Epithelial cell of prostate (primary cell): ENCODE results near the gene ZDHHC14.
A peak's percentile ranks its signal among the peaks of the same experiment; 100 is the strongest.

Experiments
- DNase-seq: peaks from one replicate; pipeline ENCODE4 v3.0.0-alpha.2; 2011; ENCODE audit warnings: low read depth, low spot score
- H3K27ac ChIP-seq: fragments of 450-650 bp; 2 replicates; pipeline ENCODE4 v1.5.1; 2017; ENCODE audit warnings: mild to moderate bottlenecking

ZDHHC14 gene

DNA sequence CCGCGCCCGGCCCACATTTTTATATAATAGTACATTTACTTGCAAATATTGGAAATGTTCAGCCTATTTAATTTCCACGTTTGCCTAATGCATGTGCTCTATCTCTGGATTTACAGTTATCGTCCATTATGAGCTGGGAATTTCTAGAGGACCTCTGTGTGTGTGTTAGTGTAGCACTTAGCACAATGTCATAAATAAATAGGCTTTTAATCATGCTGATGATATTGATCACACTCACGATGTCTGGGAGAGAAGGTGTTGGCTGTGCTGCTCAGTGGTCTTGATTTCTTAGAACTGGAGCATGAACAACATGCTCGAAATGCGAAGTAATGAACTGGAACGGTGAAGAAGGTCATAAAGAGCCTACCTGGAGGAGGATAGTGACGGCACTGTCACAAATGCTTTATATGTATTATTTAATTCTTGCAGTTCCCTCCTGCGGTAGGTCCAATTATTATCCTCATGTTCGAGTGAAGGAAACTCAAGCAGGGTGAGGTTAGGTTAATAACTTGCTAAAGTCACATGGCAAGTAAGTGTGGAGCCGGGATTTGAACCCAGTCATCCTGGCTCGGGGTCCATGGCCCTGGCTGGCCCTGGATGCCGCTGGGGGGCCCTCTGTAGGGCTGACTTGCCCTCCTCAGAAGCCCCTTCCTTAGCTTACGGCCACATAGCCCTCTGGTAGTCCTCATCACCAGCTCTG is 130.8 kb downstream of the ZDHHC14 start:
- H3K27ac ChIP-seq: no peak overlapping the region
- DNase-seq: no peak

GRCh38 chr6:157512382-157512682 is 131.3 kb downstream of the ZDHHC14 start:
- DNase-seq: no peak
- H3K27ac ChIP-seq: no peak overlapping the region

GRCh38 chr6:157513004-157513603 is 132.1 kb downstream of the ZDHHC14 start:
- no peak overlapping the region for H3K27ac ChIP-seq
- no peak for DNase-seq

- DNase-seq: no peak
- no peak overlapping the region for H3K27ac ChIP-seq
These were observed 132.9 kb downstream of the ZDHHC14 start for GRCh38 chr6:157513619-157514485.

DNA sequence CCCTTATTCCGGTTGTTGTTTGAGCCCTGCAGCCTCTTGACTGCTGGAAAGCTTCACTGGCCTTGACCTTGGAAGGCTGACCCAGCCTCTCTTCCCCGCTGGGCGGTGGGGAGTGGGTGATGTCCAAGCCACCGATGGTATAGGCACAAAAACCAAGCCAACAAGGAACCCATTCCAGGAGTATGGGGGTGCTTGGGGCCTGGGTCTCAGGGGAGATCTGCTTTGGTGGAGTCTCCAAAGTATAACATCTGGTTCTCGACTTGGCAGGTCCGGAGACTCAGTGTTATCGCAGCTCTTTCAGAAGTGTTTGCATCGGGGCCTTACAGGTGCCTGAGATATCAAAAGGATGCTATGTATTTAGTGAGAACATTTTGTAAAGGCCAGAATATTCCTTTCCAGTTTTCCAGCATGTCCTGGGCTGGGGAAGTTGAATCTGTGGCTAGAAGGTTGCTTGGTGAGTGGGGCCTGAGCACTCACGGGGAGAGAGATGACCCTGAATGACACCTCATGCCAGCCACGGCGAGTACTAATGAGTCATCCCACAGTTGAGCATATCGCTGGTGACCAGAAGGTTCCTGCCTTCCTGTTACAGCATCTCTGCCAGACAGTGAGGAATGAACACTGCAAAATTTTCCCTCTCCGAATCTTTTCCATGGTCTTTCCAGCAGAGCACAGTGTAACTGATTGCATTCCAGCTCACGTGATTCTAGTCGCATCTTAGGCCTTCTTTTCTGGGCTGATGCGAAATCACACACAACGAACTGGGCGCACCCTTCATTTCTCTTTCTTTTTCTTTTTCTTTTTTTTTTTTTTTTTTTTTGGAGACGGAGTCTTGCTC is 133.9 kb downstream of the ZDHHC14 start:
- H3K27ac ChIP-seq: no peak overlapping the region
- DNase-seq: no peak

GRCh38 chr6:157516319-157517026 is 135.5 kb downstream of the ZDHHC14 start:
- no peak overlapping the region for H3K27ac ChIP-seq
- no peak for DNase-seq

DNA sequence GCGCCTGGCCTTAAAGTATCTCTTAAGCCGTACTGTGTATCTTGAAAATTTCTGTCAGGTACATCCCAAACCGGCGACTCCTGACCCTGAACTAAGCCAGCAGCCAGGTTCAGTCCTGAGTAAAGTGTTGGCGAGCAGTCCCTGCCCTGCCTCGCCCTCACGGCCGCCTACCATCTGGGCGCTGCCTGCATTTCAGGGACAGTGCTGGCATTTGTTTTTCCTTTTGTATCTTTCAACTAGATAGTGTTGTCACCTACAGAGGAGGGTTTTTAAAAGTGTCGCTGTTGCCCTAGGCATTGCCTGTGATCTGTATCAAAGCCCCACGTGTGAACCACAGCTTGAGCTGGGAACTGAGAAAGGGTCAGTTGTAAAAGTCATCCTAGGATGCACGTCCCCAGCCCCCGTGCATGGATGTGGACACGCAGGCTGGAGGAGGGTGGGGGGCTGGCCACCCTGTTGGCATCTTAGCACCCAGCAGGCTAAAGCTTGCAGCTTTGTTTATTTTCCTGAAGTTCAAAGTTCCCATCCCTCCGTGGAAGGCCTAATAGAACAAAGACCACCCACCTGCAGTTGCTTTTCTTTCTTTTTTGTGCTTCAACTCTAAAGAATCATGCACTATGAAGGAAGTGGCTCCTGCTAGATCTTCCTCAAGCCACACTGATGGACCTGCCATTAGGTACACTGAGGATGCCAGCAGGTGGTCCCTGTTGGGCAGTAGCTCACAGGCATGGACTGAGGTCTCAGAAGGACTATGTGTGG is 136.8 kb downstream of the ZDHHC14 start:
- H3K27ac ChIP-seq: no peak overlapping the region
- no peak for DNase-seq

DNA sequence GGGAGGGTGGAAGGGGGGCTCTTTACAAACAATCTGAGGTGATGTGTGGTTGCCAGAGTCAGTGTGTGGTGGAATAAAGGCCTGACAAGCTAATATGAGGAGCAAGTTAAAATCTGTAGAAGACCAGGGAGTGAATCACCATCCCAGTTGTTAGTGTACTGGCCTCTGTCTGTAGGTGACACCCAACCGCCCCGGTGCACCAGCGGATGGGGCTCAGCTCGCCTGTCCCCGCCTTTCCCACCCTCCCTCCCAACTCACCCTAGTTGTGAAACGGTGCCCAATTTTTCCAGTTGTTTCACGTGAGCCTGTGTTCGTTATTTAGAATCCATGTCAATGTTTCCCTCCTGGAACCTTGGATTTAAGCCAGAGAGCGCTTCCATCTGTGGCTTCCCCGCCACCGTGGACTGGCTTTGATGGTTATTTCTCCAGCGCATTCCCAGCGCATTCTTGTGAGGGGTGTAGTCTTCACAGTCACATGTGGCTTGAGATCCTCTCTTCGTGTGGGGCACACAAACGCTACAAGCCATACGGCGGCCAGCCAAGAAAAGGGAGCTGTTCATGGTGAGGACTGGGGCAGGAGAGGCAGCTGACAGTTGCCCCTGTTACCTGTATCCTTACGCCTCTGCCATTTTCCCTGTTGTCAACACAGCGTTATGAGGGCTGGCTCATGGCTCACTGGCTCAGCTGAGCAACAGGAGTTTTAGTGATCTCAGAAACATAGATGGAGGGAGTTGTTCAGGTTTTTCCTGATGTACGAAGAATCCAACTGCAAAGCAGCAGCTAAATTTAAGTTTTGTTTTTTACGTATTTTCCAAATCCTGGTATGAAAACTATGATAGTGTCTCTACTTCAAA is 137.6 kb downstream of the ZDHHC14 start:
- H3K27ac ChIP-seq: no peak overlapping the region

DNA sequence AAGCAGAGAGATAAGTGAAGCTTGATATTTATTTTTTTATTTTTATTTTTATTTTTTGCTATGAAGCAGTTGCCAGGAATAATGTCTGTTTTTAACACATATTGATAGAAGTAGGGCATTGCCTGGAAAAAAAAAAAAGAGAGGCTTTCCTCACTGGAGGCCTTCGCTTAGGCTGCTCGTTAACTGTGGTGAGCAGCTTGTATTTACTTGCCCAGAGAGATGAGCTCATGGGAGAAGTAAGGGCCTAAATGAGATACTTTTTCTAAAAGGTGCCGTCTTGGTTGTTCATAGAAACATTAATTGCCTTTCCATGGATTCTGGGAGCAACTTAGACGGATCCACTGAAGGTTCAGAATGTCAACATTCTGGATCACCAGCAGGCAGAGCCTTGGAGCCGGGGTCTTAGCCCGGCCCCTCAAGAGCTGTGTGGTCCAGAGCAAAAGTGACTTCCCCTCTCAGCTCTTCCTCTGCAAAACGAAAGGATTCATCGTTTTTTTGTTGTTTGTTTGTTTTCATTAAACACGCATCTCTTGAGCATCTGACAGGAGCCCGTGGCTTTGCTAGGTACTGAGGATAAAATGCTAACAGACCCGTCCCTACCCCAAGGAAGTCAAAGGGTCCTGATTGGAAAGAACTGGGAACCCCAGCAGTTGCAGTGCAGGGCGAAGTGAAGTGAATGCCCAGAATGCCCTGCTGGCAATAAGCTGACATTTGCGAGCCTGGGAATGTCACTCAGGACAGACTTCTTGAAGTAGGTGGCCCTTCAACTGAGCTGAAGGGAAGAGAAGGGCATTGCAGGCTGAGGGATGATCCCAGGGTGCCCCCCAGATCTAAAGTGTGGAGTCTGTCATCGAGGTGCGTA is 138.5 kb downstream of the ZDHHC14 start:
- H3K27ac ChIP-seq: no peak overlapping the region
- DNase-seq: peak; percentile 22

More for the DNA sequence above, 137.6 kb downstream of the ZDHHC14 start:
- no peak for DNase-seq

DNA sequence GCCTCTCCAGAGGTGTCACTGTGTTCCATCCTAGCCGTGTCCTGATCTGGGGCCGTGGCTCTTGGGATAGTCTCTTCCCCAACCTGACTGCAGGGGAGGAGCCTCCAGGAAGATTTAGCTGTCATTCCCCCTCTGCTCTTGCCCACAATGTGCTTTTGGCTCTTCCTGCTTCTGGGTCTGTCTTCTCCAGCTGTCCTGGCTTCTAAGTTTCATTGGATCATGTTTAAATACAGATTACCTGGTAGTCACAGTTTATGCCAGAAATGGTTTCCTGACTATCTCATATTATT is 139.1 kb downstream of the ZDHHC14 start:
- DNase-seq: no peak
- H3K27ac ChIP-seq: no peak overlapping the region

DNA sequence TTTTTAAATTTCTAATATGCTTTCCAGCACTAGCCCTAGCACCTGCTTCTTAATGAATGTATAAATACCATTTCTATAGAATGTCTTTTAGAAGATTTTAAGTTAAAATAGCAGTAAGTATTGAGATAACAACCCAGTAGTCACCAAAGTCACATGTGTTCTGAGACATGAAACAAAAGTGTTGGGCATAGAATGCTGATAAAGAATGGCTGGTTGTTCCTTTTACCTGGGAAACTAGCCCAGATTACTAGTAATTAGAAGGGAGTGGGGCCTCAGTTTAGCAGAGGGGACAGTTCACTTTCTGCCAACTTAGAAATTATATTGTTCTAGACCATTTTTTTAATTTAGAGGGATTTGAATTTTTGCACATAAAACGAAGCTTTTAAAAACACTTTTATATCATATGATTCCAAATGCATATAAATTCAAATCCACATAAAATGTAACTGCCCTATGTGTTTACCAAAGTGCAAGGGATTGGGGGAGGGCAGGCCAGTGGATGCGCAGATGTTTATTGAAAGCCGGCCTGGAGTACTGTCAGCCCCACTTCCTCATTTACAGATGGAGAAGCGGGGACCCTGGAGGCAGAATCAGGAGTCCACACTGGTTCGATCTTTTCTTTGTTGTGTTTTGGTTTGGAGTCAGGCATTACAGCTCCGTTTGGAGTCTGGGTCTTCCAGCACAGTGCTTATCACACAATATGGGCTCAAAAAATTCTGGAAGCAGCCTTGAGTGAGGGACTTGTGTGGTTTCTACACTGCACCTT is 139.8 kb downstream of the ZDHHC14 start:
- H3K27ac ChIP-seq: no peak overlapping the region
- DNase-seq: no peak

GRCh38 chr6:157521362-157522335 is 140.7 kb downstream of the ZDHHC14 start:
- DNase-seq: no peak

GRCh38 chr6:157522472-157522871 is 141.5 kb downstream of the ZDHHC14 start:
- H3K27ac ChIP-seq: no peak overlapping the region
- DNase-seq: no peak

More at GRCh38 chr6:157521362-157522335, 140.7 kb downstream of the ZDHHC14 start:
- H3K27ac ChIP-seq: no peak overlapping the region

DNA sequence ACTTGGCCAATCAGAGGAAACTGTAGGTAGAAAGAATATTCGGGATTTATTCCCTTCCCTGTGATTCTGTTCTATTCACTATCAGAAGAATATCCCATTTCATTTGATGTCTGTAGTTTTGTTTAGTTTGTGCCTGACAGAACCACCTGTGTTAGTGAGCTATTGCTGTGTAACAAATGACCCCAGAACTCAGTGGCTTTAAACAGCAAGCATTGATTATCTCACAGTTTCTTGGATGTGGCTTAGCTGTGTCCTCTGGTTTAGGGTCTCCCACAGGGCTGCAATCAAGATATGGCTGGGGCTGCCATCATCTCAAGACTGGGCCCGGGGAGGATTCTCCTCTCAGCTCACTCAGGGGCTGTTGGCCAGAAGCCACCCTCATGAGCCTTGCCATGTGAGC is 143.7 kb downstream of the ZDHHC14 start:
- DNase-seq: no peak
- no peak overlapping the region for H3K27ac ChIP-seq

DNA sequence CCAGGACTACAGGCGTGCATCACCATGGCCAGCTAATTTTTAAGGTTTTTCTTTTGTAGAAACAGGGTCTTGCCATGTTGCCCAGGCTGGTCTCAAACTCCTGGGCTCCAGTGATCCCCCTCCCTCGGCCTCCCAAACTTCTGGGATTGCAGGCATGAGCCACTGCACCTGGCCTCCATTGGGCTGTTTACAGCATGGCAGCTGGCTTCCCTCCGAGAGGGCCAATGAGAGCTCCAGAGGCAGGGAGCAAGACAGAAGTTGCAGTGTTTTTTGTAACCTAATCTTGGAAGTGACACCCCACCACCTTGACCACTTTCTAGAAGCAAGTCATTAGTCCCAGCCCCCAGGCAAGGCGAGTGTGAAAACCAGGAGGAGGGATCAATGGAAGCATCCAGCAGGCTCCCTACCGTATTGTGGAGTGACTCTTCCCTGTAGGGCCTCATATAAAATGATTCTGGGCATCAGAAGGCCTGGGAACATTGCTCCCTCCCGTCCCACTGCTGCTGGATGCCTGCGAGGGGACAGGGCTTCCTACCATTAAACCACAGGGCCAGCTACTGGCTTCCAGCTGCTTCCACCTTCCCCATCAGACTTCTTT is 144.4 kb downstream of the ZDHHC14 start:
- no peak overlapping the region for H3K27ac ChIP-seq
- DNase-seq: no peak
